Activated CD4-positive, alpha-beta memory T cell treated with anti-CD3 and anti-CD28 coated beads, Interleukin-2, amount 10 ng/mL, durations not matched to agents 7 days and 5 days (primary cell): ENCODE results near the gene COMMD7. TPM values are rescaled to one million over a fixed set of nuclear protein-coding genes. Genes with fewer than 3 reads are reported as not detected.

Experiments used
- CTCF ChIA-PET: fragments of 350-600 bp; sonication (Branson Sonifier 250); formaldehyde crosslinking; loops from one replicate; lab custom pipeline; 2021; ENCODE audit warnings: antibody characterized with exemption, inconsistent platforms; lab: Charles Lee
- POLR2A ChIA-PET: fragments of 350-600 bp; sonication (Branson Sonifier 250); formaldehyde crosslinking; loops from one replicate; lab custom pipeline; 2021; ENCODE audit warnings: antibody characterized with exemption; lab: Charles Lee
- DNase-seq: peaks from one replicate; pipeline ENCODE4 v3.0.0-alpha.2; 2020
- H3K27ac Mint-ChIP-seq: one replicate; pipeline ENCODE4 v1.8.0; 2021; ENCODE audit warnings: mild to moderate bottlenecking, mixed read lengths
- H3K27me3 Mint-ChIP-seq: one replicate; pipeline ENCODE4 v1.8.0; 2021; ENCODE audit warnings: mixed read lengths
- H3K36me3 Mint-ChIP-seq: one replicate; pipeline ENCODE4 v1.8.0; 2021; ENCODE audit warnings: low read depth, mixed read lengths
- H3K4me1 Mint-ChIP-seq: one replicate; pipeline ENCODE4 v1.8.0; 2021; ENCODE audit warnings: mixed read lengths
- H3K4me3 Mint-ChIP-seq: one replicate; pipeline ENCODE4 v1.8.0; 2021; ENCODE audit warnings: mild to moderate bottlenecking, mixed read lengths
- H3K9me3 Mint-ChIP-seq: one replicate; pipeline ENCODE4 v1.8.0; 2021; ENCODE audit warnings: mixed read lengths
- total RNA-seq, 2 experiments: library from RNA; stranded (reverse); gene quantifications; one replicate each; pipeline ENCODE4 v1.2.3, GENCODE V29; 2021

COMMD7 gene
- total RNA-seq, 2 experiments from 2014 or later = 61.7 to 62.6 TPM

DNA sequence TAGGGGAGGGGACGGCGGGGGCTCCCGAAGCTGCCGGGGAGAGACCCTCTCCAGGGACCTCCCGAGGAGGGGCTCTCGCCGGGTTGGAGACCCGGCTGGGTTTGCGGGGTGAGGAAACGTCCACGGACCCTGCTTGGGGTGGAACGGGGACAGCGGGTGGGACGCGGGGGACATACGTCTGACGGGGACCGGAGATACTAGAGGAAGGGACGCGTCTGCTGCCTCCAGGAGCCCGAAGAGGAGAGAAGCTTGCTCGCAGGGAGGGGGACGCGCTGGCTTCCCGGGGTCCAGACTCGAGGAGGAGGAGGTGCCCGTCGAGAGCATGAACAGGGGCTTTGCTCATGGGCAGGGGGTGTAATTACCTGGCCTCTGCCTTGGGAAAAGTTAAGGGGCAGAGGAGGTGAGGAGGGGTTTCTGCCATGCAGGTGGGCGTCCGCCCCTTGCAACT is 19.5 kb upstream of the COMMD7 start:
- peak; percentile 27 for DNase-seq
- POLR2A ChIA-PET = interaction anchor here (0.9 to 2.4 kb wide), 5 partner anchors 16 to 224 kb away, joined by 3 to 31 read pairs (median 5); partner anchors contain the start of gene COMMD7
- peak overlapping the region; percentile 81 for H3K4me3 Mint-ChIP-seq
- no peaks in the 10 kb centered on the region for H3K36me3 Mint-ChIP-seq
- H3K27ac Mint-ChIP-seq = no peak overlapping the region
- no peaks in the 10 kb centered on the region for H3K9me3 Mint-ChIP-seq
- CTCF ChIA-PET = interaction anchor here (1.1 to 3.4 kb wide), 6 partner anchors 14 to 90 kb away, joined by 3 to 17 read pairs (median 6); partner anchors contain the start of gene COMMD7
- H3K4me1 Mint-ChIP-seq = peaks cover 15% of the 10 kb centered on the region
- peaks cover 16% of the 10 kb centered on the region for H3K27me3 Mint-ChIP-seq

DNA sequence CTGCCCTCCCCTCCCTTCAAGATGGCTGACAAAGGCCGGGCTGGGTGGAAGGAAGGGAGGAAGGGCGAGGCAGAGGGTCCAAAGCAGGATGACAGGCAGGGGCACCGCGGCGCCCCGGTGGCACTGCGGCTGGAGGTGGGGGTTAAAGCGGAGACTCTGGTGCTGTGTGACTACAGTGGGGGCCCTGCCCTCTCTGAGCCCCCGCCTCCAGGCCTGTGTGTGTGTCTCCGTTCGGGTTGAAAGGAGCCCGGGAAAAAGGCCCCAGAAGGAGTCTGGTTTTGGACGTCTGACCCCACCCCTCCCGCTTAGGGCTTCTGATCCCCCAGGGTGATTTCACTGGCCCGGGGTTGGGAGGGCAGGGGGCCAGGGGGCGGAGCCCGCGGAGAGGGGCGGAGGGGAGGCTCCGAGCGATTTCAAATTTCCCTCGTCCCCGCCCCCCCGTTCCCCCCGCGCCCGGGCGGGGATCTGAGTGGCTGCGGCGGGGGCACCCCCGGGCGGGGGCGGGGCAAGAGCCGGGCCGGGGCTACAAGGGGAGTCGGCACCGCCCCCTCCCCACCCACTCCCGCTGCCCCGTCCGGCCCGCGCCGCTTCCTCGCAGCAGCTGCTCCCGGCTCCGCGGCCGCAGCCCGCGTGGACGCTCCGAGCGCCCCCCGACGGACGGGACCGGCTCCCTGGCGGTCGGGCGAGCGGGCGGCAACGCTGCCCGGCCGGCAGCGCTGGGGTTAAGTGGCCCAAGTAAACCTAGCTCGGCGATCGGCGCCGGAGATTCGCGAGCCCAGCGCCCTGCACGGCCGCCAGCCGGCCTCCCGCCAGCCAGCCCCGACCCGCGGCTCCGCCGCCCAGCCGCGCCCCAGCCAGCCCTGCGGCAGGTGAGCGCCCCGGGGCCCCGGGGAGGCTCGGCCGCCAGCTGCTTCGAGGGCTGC is 18.8 kb upstream of the COMMD7 start, which contains the start of gene DNMT3B:
TSS of gene DNMT3B (plus strand) at position 555 of the 923 bp plus-strand sequence. CDS start 17,939 bp downstream, outside the sequence.
- Mint-ChIP-seq H3K27me3 (peaks cover 16% of the 10 kb centered on the region), H3K9me3 (no peaks in the 10 kb centered on the region), H3K36me3 (no peaks in the 10 kb centered on the region), H3K4me1 (peaks cover 15% of the 10 kb centered on the region), H3K4me3 (peak within 1 kb of the TSS; percentile 81), H3K27ac (peak within 1 kb of the TSS; percentile 15)
- POLR2A ChIA-PET = interaction anchor here (1.1 to 2.4 kb wide), 4 partner anchors 16 to 205 kb away, joined by 3 to 31 read pairs (median 8); partner anchors contain the start of gene COMMD7
- peak; percentile 77 for DNase-seq
- CTCF ChIA-PET = interaction anchor here (1.1 to 3.4 kb wide), 5 partner anchors 14 to 28 kb away, joined by 3 to 17 read pairs (median 7); partner anchors contain the start of gene COMMD7

DNA sequence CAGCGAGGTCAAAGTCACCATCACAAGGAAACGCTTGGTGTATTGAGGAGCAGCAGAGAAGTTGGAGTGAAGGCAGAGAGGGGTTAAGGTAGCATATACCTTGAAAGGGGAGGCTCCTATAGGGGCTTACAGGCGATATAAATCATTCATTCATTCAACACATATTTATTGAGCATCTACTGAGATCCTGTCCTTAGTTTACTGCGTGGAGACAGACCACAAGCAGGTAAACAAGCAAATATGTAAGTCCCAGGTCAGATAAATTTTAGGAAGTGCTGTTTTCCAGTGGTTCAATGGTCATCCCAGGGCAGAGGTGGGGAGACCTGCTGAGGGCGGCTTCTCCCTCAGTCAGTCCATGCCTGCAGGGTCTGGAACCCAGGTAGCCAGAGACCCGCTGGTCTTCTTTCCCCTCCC is 18.2 kb upstream of the COMMD7 start:
- Mint-ChIP-seq H3K4me1 (peaks cover 15% of the 10 kb centered on the region), H3K36me3 (no peaks in the 10 kb centered on the region), H3K27me3 (peaks cover 16% of the 10 kb centered on the region), H3K4me3 (peak overlapping the region; percentile 65), H3K27ac (peak overlapping the region; percentile 15), H3K9me3 (no peaks in the 10 kb centered on the region)
- no peak for DNase-seq
- ChIA-PET CTCF (interaction anchor here (2.0 kb wide), 1 partner anchor 19 kb away, joined by 6 read pairs; the partner anchor contains the start of gene COMMD7), POLR2A (interaction anchor here (1.3 to 1.5 kb wide), 2 partner anchors 17 to 18 kb away, joined by 3 to 5 read pairs; partner anchors contain the start of gene COMMD7)

DNA sequence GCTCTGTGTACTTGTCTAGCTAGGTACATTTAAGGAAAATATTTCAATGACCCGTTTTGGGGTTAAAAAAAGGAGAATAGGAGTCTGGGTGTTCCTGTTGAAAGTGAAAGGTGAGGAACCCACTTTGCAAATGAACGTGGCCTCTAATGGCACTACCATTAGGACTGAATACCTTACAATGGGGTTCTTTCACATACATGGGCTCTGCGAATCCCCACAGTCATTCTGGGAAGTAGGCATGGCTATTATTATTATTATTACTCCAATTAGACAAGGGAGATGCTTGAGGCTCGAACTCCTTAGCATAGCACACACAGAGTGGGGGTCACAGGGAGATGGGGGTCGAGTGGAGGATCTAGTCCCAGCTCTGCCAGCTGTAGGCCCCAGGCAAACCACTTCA is 12.9 kb upstream of the COMMD7 start:
- DNase-seq = no peak
- Mint-ChIP-seq H3K4me1 (peaks cover 7% of the 10 kb centered on the region), H3K27ac (no peak overlapping the region), H3K36me3 (no peaks in the 10 kb centered on the region), H3K27me3 (peaks cover 1% of the 10 kb centered on the region), H3K9me3 (no peaks in the 10 kb centered on the region), H3K4me3 (no peak overlapping the region)
- CTCF ChIA-PET = interaction anchor here (1.2 to 2.4 kb wide), 2 partner anchors 9 to 22 kb away, joined by 4 to 12 read pairs; no protein-coding TSS in a partner anchor
- POLR2A ChIA-PET = interaction anchor here (0.9 kb wide), 1 partner anchor 13 kb away, joined by 3 read pairs; the partner anchor contains the start of gene COMMD7

DNA sequence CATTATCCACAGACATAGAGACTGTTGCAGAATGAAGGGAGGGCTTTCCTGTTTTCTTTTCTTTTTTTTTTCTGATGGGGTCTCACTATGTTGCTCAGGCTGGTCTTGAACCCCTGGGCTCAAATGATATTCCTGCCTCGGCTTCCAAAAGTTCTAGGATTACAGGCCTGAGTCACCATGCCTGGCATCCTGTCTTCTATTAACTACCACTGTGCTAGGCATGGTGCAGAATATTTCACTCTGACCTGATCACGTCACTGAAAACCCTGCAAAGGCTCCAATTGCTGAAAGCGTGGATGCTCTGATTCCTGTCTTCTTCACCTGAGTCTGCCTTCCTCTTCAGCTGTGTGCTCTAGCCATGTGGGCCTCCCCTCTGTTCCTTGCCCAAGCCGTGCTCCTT is 10.5 kb upstream of the COMMD7 start:
- peaks cover 2% of the 10 kb centered on the region for H3K4me1 Mint-ChIP-seq
- H3K4me3 Mint-ChIP-seq = no peak overlapping the region
- CTCF ChIA-PET = interaction anchor here (0.6 to 1.8 kb wide), 3 partner anchors 15 to 28 kb away, joined by 3 read pairs; no protein-coding TSS in a partner anchor
- POLR2A ChIA-PET = no interaction called here
- H3K27me3 Mint-ChIP-seq = no peaks in the 10 kb centered on the region
- no peak overlapping the region for H3K27ac Mint-ChIP-seq
- no peak for DNase-seq
- no peaks in the 10 kb centered on the region for H3K36me3 Mint-ChIP-seq
- no peaks in the 10 kb centered on the region for H3K9me3 Mint-ChIP-seq

DNA sequence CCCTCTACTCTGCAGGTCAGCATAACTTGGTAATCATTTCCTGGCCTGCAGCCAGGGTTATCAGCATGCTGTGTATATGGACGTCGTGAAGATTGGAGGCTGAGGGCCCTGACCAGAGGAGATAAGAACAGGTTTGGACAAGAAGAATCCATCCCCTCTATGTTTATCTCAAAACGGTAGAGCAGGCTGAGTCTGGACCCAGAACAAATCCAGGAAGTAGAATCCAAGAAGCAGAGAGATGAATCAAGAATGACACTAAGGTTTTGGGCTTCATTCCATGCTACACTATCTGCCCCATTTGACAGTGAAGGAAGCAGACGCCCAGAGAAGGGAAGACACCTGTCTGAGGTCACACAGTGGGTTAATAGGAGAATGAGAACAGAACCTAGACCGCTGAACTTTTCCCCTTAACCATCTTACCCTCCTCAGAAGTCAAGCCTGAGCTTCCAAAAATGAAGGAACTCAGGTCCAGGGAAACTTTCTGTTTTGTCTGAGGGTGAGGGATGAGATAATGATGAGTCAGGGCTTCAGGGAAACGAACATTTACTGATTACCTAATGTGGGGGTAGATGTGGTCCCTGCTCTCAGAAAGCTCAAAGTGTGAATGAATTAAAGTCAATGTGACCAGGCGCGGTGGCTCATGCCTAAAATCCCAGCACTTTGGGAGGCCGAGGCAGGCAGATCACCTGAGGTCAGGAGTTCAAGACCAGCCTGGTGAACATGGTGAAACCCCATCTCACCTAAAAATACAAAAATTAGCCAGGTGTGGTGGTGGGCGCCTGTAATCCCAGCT is 9.4 kb upstream of the COMMD7 start:
- POLR2A ChIA-PET = no interaction called here
- Mint-ChIP-seq H3K4me3 (no peak overlapping the region), H3K36me3 (no peaks in the 10 kb centered on the region), H3K9me3 (no peaks in the 10 kb centered on the region), H3K27me3 (no peaks in the 10 kb centered on the region), H3K4me1 (peaks cover 2% of the 10 kb centered on the region), H3K27ac (no peak overlapping the region)
- no peak for DNase-seq
- CTCF ChIA-PET = interaction anchor here (1.8 kb wide), 1 partner anchor 26 kb away, joined by 3 read pairs; no protein-coding TSS in a partner anchor

DNA sequence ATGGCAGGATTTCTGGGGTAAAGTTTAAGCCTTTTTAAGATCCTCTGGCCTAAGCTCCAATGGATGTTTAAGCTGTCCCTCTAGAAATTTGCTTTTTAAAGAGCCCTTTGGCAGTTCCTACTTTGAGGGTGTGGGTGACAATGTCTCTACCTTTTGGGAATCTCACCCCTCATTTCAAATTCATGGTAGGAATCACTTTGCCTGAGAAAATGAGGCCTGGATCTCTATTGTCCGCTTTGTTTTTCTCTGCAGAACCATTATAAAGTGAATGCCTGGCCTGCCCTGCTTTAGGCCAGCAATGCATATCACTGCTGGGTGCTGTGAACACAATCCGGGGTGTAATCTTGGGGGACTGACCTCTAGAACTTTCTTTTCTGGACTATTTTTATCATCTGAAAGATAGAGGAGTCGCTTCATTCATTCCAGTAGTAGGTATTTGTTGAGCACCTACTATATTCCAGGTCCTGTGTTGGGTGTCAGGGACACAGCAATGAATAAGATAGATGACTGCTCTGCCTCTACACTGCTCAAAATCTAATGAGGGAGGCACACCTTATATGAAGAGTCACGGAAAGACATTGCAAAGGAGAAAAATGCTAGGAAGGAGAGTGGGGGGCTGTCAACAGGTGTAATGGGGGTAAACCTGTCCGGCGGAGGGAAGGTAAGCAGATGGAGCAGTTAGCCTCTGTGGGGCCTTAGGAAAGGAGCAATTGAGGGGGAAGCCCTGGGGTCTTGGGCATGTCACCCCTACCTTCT is 8.6 kb upstream of the COMMD7 start:
- POLR2A ChIA-PET = no interaction called here
- Mint-ChIP-seq H3K4me3 (no peak overlapping the region), H3K36me3 (no peaks in the 10 kb centered on the region), H3K9me3 (no peaks in the 10 kb centered on the region), H3K27me3 (no peaks in the 10 kb centered on the region), H3K4me1 (peaks cover 2% of the 10 kb centered on the region), H3K27ac (no peak overlapping the region)
- CTCF ChIA-PET = no interaction called here
- DNase-seq = no peak

DNA sequence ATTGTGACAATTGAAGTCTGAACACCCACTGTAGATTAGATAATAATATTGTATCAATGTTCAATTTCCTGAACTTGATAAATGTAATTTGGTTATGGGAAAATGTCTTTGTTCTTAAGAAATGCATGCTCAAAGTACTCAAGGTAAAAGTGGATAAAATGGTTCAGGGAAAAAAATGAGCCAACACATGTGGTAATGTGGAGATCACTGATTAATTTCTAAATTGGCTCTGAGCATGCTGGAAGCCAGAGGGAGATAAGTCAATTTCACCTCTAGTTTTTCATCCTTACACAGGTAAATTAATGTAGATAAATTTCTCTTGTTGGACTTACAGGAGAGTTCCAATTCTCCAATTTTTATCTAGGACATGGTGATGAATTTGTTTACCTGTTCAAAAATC is 8.0 kb upstream of the COMMD7 start:
- Mint-ChIP-seq H3K4me3 (no peak overlapping the region), H3K4me1 (peaks cover 2% of the 10 kb centered on the region), H3K36me3 (no peaks in the 10 kb centered on the region), H3K27ac (no peak overlapping the region), H3K9me3 (no peaks in the 10 kb centered on the region), H3K27me3 (no peaks in the 10 kb centered on the region)
- no peak for DNase-seq
- CTCF ChIA-PET = no interaction called here
- POLR2A ChIA-PET = no interaction called here

DNA sequence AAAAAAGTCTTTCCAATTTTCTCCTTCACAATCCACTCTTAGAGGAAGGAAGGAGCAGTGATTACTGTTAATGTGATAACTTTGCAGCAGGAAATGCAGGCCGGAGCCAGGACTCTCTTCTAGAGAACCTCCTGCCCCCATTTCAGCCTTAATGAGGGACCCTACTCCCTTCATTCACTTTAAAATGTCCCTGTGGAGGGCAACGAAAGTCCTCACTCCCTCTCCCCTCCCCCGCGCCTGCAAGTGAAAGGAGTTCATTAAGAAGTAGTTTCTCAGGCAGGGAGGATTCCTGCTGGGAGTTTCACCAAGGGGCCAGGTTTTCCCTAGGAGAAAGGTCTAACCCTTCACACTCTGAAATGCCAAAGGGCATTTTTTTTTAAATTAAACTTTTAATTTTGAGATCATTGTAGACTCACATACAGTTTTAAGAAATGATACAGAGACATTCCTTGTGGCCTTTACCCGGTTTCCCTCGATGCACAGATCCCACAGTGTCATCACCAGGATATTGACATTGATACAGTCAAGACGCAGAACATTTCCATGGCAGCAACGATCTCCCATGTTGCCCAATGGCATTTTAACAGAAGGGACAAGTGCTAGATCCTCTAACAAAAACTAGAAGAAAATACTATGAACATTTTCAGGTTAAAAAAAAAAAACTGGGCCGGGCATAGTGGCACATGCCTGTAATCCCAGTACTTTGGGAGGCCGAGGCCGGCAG is 6.8 kb upstream of the COMMD7 start:
- Mint-ChIP-seq H3K4me1 (peaks cover 3% of the 10 kb centered on the region), H3K4me3 (no peak overlapping the region), H3K27me3 (no peaks in the 10 kb centered on the region), H3K36me3 (no peaks in the 10 kb centered on the region), H3K27ac (no peak overlapping the region), H3K9me3 (no peaks in the 10 kb centered on the region)
- no peak for DNase-seq
- ChIA-PET CTCF (no interaction called here), POLR2A (no interaction called here)

DNA sequence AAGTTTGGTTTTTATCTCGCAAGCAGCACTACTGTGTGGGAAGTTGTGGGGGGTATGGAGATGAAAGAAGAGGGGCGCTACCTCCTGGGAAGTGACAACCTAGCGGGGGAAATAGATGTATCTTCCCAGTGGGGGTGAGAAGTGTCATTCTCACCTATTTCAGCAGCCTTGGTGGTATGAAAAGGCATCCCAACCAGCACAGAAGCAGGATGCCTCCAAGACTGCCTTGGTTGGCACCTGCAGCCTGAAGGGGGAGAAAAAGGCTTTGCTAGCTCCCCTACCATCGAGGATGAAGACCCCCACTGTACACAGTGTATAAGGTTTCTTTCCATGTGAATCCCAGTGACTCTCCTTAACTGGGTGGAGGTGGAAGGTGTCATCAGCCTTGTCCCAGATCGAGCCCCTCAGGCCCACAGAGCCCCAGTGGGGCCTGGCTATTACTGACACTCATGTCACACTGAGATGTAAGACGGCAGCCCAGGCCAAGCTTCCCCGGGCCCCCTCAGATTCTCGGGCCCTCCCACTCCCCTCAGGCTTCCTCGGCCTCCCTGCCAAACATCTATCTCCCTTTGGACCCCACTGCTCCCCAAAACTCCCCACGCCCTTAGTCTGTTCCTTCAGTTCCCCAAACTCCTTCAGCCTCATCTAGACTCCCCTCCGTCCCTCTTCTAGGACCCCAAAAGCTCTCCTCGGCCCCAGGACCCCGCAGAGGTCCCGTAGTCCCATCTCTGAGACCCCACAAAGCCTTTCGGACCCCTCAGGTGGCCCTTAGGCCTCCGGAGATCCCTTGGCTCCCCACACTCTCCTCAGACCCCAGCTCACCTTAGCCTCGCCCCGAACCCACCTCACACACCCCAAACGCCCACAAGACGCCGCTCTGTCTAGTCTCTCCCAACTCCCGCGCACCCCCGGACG is 688 bp downstream of the COMMD7 start:
- no peaks in the 10 kb centered on the region for H3K9me3 Mint-ChIP-seq
- no peaks in the 10 kb centered on the region for H3K27me3 Mint-ChIP-seq
- ChIA-PET POLR2A (interaction anchor here (1.0 to 2.6 kb wide), 14 partner anchors 12 to 384 kb away, joined by 3 to 31 read pairs (median 6); partner anchors contain the start of genes DNMT3B and MAPRE1), CTCF (interaction anchor here (1.0 to 2.8 kb wide), 6 partner anchors 18 to 203 kb away, joined by 3 to 16 read pairs (median 5); partner anchors contain the start of gene C20orf203)
- DNase-seq = peak; percentile 32
- H3K36me3 Mint-ChIP-seq = peaks cover 10% of the 10 kb centered on the region
- H3K4me3 Mint-ChIP-seq = peak overlapping the region; percentile 88
- peaks cover 53% of the 10 kb centered on the region for H3K4me1 Mint-ChIP-seq
- peak overlapping the region; percentile 92 for H3K27ac Mint-ChIP-seq
